ENCODE results near the gene GPC5.

GPC5 gene

GRCh38 chr13:91724591-91724990, 326.2 kb downstream of the GPC5 start:
- no peak for DNase-seq (ENCODE audit: low read depth)
- no peak overlapping the region for H3K4me3 ChIP-seq (ENCODE audit: low read depth, low read length)
- TF ChIP-seq CTCF (conservative IDR thresholded peaks at IDR 0.05; ENCODE audit: low read depth, low read length): no peak

GRCh38 chr13:91725646-91726045, 327.2 kb downstream of the GPC5 start:
- H3K4me3 ChIP-seq (ENCODE audit: low read depth, low read length): no peak overlapping the region
- TF ChIP-seq CTCF (conservative IDR thresholded peaks at IDR 0.05; ENCODE audit: low read depth, low read length): no peak
- DNase-seq (ENCODE audit: low read depth): no peak

GRCh38 chr13:91726671-91727070, 328.2 kb downstream of the GPC5 start:
- DNase-seq (ENCODE audit: low read depth): no peak
- TF ChIP-seq CTCF (conservative IDR thresholded peaks at IDR 0.05; ENCODE audit: low read depth, low read length): no peak

GRCh38 chr13:91729859-91730258, 331.4 kb downstream of the GPC5 start:
- DNase-seq (ENCODE audit: low read depth): no peak
- no peak for TF ChIP-seq CTCF (conservative IDR thresholded peaks at IDR 0.05; ENCODE audit: low read depth, low read length)
- H3K4me3 ChIP-seq (ENCODE audit: low read depth, low read length): no peak overlapping the region

More at GRCh38 chr13:91726671-91727070, 328.2 kb downstream of the GPC5 start:
- H3K4me3 ChIP-seq (ENCODE audit: low read depth, low read length): no peak overlapping the region

- no peak overlapping the region for H3K4me3 ChIP-seq (ENCODE audit: low read depth, low read length)
- DNase-seq (ENCODE audit: low read depth): no peak
- no peak for TF ChIP-seq CTCF (conservative IDR thresholded peaks at IDR 0.05; ENCODE audit: low read depth, low read length)
These were observed 341.3 kb downstream of the GPC5 start for GRCh38 chr13:91739751-91740150.

GRCh38 chr13:91740756-91741155, 342.3 kb downstream of the GPC5 start:
- TF ChIP-seq CTCF (conservative IDR thresholded peaks at IDR 0.05; ENCODE audit: low read depth, low read length): no peak
- no peak for DNase-seq (ENCODE audit: low read depth)

GRCh38 chr13:91741925-91742324, 343.5 kb downstream of the GPC5 start:
- no peak for TF ChIP-seq CTCF (conservative IDR thresholded peaks at IDR 0.05; ENCODE audit: low read depth, low read length)
- H3K4me3 ChIP-seq (ENCODE audit: low read depth, low read length): no peak overlapping the region
- DNase-seq (ENCODE audit: low read depth): no peak

More at GRCh38 chr13:91740756-91741155, 342.3 kb downstream of the GPC5 start:
- H3K4me3 ChIP-seq (ENCODE audit: low read depth, low read length): no peak overlapping the region

Measured in choroid plexus epithelial cell (primary cell).